AG10803 (cell line): ENCODE measurements around the gene CTBP2.
"Not testable (repeated sequence)": the region's sequence is repeated elsewhere in the genome, so short reads cannot be mapped to it uniquely, and the experiment has no call there.

Experiments
- DNase-seq: peaks from one replicate; pipeline ENCODE4 v3.0.0; 2010; ENCODE audit warnings: low read depth
- H3K4me3 ChIP-seq: 2 replicates; pipeline ENCODE4 v1.5.1; 2011; ENCODE audit warnings: mild to moderate bottlenecking, low read length, control low read depth
- CTCF ChIP-seq: conservative IDR thresholded peaks from 2 replicates; pipeline ENCODE4 v1.5.1; 2011; ENCODE audit warnings: mild to moderate bottlenecking, low read length, control low read depth, inconsistent platforms

CTBP2 gene

GRCh38 chr10:125186431-125187170, 26.2 kb upstream of the CTBP2 start:
- no peak for TF ChIP-seq CTCF
- DNase-seq = no peak
- no peak overlapping the region for H3K4me3 ChIP-seq

GRCh38 chr10:125179107-125179506, 18.7 kb upstream of the CTBP2 start:
- not testable (repeated sequence) for DNase-seq, H3K4me3 ChIP-seq

GRCh38 chr10:125177641-125178640, 17.6 kb upstream of the CTBP2 start:
- no peak overlapping the region for H3K4me3 ChIP-seq
- TF ChIP-seq CTCF = no peak
- no peak for DNase-seq

- no peak for TF ChIP-seq CTCF
- no peak for DNase-seq
- H3K4me3 ChIP-seq = no peak overlapping the region
Observed at GRCh38 chr10:125175807-125176206, 15.4 kb upstream of the CTBP2 start.

GRCh38 chr10:125174360-125174759, 14.0 kb upstream of the CTBP2 start:
- no peak overlapping the region for H3K4me3 ChIP-seq
- no peak for TF ChIP-seq CTCF
- DNase-seq = no peak

GRCh38 chr10:125172694-125173093, 12.3 kb upstream of the CTBP2 start:
- TF ChIP-seq CTCF = no peak
- DNase-seq = no peak
- H3K4me3 ChIP-seq = no peak overlapping the region

GRCh38 chr10:125171402-125172306, 11.3 kb upstream of the CTBP2 start:
- no peak for TF ChIP-seq CTCF
- DNase-seq = no peak
- no peak overlapping the region for H3K4me3 ChIP-seq
